Endothelial cell (in vitro differentiated cells): ENCODE data around the gene PIGU. TPM values are rescaled to one million over a fixed set of nuclear protein-coding genes. Genes with fewer than 3 reads are reported as not detected.
A peak's percentile ranks its signal among the peaks of the same experiment; 100 is the strongest.

Experiments
- DNase-seq: peaks from one replicate; pipeline ENCODE4 v3.0.0; 2021; ENCODE audit warnings: low spot score
- H3K27ac Mint-ChIP-seq: one replicate; pipeline ENCODE4 v1.8.0; 2021; ENCODE audit warnings: mixed read lengths, inconsistent platforms; ENCODE audit not compliant: unreplicated experiment
- H3K27me3 Mint-ChIP-seq: one replicate; pipeline ENCODE4 v1.8.0; 2021; ENCODE audit warnings: mild to moderate bottlenecking, moderate library complexity, mixed read lengths, inconsistent platforms; ENCODE audit not compliant: unreplicated experiment
- H3K36me3 Mint-ChIP-seq: one replicate; pipeline ENCODE4 v1.8.0; 2021; ENCODE audit warnings: mild to moderate bottlenecking, low read depth, mixed read lengths, inconsistent platforms; ENCODE audit not compliant: unreplicated experiment
- H3K4me1 Mint-ChIP-seq: one replicate; pipeline ENCODE4 v1.8.0; 2021; ENCODE audit warnings: mild to moderate bottlenecking, mixed read lengths, inconsistent platforms; ENCODE audit not compliant: unreplicated experiment
- H3K4me3 Mint-ChIP-seq: one replicate; pipeline ENCODE4 v1.8.0; 2021; ENCODE audit warnings: mild to moderate bottlenecking, mixed read lengths, inconsistent platforms; ENCODE audit not compliant: unreplicated experiment
- H3K9me3 Mint-ChIP-seq: one replicate; pipeline ENCODE4 v1.8.0; 2021; ENCODE audit warnings: mixed read lengths, inconsistent platforms; ENCODE audit not compliant: unreplicated experiment
- total RNA-seq: library from RNA; stranded (reverse); fragmentation: NEBNext Ultra II Directional; extraction: Animal tissue kit (Norgen Biotek cat#: 25700); gene quantifications from one replicate; pipeline ENCODE4 v1.2.1, GENCODE V29; 2021; ENCODE audit not compliant: unreplicated experiment
- TF ChIP-seq, protein P1 (sequence below): fragments of 200-600 bp; sonication (generic); IDR thresholded peaks from one replicate; pipeline ENCODE4 v1.5.0; 2021; ENCODE audit warnings: antibody characterized with exemption; ENCODE audit not compliant: unreplicated experiment

PIGU gene
- total RNA-seq, 1 donor from 2014 or later = 16.5 TPM

DNA sequence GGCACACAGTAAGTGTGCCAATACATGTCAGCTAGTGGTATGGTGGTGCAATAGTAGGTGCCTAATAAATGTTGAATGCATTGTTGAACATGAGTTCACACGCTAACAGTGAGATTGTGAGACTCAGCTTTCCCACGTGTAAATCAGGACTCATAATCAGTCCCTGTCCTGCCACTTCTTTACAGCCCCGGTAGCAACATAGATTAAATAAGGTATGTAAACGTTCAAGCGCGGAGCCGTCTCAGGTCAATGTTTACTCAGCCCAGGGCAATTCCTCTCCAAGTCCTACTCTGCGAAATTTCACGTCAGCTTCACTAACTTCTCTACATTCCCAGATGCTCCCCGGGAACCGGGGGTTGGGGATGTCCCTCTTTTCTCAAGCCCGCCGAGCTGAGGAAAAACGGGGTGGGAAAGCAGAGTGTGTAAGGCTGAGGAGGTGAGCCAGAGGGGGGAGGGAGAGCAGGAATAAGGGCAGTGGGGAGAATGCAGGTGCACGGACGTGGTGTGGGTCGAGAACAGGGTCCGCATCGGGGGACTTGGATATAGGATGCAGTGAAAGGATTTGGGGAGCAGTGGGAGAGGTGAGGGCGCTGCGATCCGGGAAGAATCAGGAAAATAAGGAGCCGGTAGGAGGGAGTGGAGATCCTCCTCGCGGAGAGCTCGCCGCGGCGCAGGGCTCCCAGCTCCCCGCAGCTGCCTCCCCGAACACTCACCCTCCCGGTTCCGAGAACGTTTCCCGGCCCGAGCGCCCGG, 26.7 kb upstream of the PIGU start:
- TF ChIP-seq, protein P1, sequence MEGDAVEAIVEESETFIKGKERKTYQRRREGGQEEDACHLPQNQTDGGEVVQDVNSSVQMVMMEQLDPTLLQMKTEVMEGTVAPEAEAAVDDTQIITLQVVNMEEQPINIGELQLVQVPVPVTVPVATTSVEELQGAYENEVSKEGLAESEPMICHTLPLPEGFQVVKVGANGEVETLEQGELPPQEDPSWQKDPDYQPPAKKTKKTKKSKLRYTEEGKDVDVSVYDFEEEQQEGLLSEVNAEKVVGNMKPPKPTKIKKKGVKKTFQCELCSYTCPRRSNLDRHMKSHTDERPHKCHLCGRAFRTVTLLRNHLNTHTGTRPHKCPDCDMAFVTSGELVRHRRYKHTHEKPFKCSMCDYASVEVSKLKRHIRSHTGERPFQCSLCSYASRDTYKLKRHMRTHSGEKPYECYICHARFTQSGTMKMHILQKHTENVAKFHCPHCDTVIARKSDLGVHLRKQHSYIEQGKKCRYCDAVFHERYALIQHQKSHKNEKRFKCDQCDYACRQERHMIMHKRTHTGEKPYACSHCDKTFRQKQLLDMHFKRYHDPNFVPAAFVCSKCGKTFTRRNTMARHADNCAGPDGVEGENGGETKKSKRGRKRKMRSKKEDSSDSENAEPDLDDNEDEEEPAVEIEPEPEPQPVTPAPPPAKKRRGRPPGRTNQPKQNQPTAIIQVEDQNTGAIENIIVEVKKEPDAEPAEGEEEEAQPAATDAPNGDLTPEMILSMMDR = no peak

DNA sequence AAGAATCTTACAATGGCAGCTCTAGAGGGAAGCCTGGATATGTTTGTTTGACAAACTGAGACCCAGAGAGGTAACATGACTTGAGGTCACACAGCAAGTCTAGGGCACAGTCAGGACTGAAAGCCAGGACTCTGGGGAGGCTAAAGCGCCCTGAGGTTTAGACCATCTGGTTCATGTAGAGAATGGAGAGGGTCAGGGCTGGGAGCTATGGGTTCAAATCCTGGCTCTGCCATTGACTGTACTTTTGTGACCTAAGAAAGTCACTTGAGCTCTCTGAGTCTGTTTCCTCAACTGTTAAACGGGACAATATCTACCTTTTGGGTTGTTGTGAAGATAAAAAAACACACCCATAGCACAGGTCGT, 26.1 kb upstream of the PIGU start:
- DNase-seq = no peak
- Mint-ChIP-seq H3K4me1 (peaks cover 42% of the 10 kb centered on the region), H3K4me3 (peak overlapping the region; percentile 99), H3K27ac (peak overlapping the region; percentile 98), H3K9me3 (no peaks in the 10 kb centered on the region), H3K27me3 (peaks cover 14% of the 10 kb centered on the region), H3K36me3 (peaks cover 20% of the 10 kb centered on the region)
- TF ChIP-seq, protein P1 = no peak

More for the DNA sequence above, 26.7 kb upstream of the PIGU start:
- peaks cover 24% of the 10 kb centered on the region for H3K36me3 Mint-ChIP-seq
- H3K27me3 Mint-ChIP-seq = peaks cover 14% of the 10 kb centered on the region
- H3K4me1 Mint-ChIP-seq = peaks cover 48% of the 10 kb centered on the region
- peak overlapping the region; percentile 99 for H3K4me3 Mint-ChIP-seq
- H3K9me3 Mint-ChIP-seq = no peaks in the 10 kb centered on the region
- H3K27ac Mint-ChIP-seq = peak overlapping the region; percentile 98
- peak; percentile 33 for DNase-seq

DNA sequence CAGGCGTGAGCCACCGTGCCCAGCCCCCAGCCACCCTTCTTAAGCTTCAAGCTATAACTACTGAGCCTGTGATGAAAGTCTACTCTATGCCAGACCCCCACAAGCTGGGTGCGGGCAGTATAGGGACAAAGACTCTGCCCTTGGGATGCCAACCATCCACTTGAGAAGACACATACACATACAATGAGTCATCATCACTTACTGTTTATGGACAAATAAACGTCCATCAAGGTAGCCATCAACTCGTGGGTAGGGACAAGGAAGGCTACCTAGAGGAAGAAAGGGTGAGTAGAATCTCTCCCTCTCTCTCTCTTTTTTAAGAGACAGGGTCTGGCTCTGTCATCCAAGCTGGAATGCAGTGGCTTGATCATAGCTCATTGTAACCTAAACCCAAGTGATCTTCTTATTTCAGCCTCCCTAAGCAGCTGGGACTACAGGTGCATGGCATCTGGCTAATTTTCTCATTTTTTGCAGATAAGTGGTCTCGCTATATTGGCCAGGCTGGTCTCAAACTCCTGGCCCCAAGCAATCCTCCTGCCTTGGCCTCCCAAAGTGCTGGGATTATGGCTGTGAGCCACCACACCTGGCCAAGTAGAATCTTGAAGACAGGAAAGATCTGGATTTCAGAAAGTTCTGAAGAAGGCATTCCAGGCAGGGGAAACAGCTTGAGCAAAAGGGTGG, 24.7 kb upstream of the PIGU start:
- Mint-ChIP-seq H3K36me3 (peaks cover 14% of the 10 kb centered on the region), H3K4me1 (peaks cover 36% of the 10 kb centered on the region), H3K9me3 (no peaks in the 10 kb centered on the region), H3K27ac (peak overlapping the region; percentile 28), H3K27me3 (peaks cover 15% of the 10 kb centered on the region), H3K4me3 (peak overlapping the region; percentile 5)
- no peak for DNase-seq
- TF ChIP-seq, protein P1 = no peak

DNA sequence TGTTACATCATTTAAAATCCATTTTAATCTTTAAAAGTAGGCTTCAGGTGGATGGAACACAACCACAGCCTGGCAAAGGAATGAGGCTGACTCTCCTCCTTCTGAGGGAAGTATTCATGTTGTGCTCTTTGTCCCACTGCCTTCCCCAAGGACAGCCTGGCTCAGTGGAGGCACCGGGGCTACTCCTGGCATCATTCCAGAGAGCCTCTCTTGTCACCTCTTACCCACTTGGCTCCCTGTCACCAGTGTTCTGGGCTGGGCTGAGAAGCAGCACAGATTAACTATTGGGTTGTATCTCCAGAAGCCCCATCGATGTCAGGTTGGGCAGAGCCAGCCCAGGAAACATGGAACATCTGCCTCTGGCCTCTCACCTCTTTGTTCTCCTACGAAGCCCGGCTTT, 16.5 kb upstream of the PIGU start:
- peak overlapping the region; percentile 18 for H3K4me3 Mint-ChIP-seq
- DNase-seq = no peak
- no peaks in the 10 kb centered on the region for H3K9me3 Mint-ChIP-seq
- TF ChIP-seq, protein P1 = no peak
- no peak overlapping the region for H3K27ac Mint-ChIP-seq
- H3K36me3 Mint-ChIP-seq = no peaks in the 10 kb centered on the region
- peaks cover 5% of the 10 kb centered on the region for H3K27me3 Mint-ChIP-seq
- H3K4me1 Mint-ChIP-seq = peaks cover 9% of the 10 kb centered on the region

GRCh38 chr20:34691838-34692237, 14.9 kb upstream of the PIGU start:
- Mint-ChIP-seq H3K4me3 (no peak overlapping the region), H3K4me1 (peaks cover 8% of the 10 kb centered on the region), H3K36me3 (no peaks in the 10 kb centered on the region), H3K27ac (no peak overlapping the region), H3K9me3 (no peaks in the 10 kb centered on the region), H3K27me3 (peaks cover 3% of the 10 kb centered on the region)
- DNase-seq = no peak
- TF ChIP-seq, protein P1 = no peak
